ENCODE data around the gene OR13J1.

OR13J1 gene

DNA sequence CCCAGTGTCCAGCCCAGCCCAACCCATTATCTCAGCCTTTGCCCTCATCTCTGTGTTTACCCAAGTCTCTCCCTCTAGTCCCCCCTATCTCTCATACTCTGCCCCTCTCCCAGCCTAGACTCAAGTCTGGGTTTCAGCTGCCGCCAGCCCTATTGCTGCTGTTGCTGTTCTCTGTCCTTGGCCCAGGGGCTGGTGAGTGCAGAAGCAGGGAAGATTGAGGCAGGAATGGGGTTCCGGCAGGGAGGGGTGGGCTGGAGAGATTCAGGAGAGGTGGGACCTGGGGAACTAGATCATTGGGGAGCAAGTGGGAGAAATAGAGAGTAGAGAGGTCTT, 40.5 kb downstream of the OR13J1 start:
- no peak for DNase-seq

DNA sequence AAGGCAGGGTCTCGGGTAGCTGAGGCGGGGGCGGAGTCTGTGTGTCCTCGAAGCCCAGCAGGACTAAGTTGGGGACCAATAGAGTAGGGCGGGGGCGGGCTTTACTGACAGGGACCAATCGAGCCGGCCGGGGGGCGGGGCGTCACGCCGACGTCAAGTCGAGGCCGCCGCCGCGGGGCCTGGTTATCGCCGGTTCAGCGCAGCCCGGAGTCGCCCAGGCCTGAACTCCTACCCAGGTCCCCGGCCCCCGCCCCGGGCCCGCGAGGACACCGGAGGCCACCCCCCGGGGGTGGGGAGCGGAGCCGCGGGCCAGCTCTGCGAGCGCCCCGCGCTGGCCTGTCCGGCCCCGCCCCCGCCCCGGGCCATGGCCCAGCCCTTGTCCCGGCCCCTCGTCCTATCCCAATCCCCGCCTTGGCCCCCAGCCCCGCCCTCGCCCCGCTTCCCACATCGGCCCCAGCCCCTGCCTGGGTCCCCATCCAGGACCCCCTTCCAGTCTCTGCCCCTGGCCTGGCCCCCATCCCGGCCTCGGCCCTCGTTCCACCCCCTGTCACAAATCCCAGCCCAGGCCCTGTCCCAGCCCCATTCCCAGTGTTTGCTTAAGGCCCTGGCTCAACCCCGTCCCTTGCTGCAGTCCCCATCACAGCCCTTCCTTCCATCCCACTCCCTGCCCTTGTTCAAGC, 41.0 kb downstream of the OR13J1 start, which contains the start of gene TMEM8B:
Gene TMEM8B, plus strand, starts transcription at position 145 of the 680 bp plus-strand sequence. Its CDS starts 220 bp downstream, at position 365.
- peak; percentile 86 for DNase-seq

DNA sequence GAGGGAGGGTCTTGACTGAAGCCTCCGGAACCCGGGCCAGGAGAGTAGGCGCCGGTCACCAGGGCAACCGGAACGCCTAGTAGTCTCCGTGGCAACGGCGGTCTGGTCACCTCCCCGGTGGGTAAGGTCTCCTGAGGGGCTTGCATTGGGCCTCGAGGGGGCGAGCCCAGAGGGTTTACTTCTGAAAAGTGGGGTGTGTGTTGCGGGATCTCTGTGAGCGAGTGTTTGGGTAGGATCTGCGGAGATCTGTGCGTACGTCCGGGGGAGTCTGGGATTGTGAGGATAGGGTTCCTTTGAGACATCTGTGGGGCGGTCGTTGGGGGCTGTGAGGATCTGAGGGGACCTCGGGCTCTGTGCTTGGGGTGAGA, 41.5 kb downstream of the OR13J1 start, which contains the start of gene FAM221B:
Gene FAM221B, minus strand, starts transcription at position 17 of the 368 bp plus-strand sequence. CDS start 2,571 bp downstream, outside the sequence.
- peak in 1 of 2 experiments; percentile 40 for DNase-seq

DNA sequence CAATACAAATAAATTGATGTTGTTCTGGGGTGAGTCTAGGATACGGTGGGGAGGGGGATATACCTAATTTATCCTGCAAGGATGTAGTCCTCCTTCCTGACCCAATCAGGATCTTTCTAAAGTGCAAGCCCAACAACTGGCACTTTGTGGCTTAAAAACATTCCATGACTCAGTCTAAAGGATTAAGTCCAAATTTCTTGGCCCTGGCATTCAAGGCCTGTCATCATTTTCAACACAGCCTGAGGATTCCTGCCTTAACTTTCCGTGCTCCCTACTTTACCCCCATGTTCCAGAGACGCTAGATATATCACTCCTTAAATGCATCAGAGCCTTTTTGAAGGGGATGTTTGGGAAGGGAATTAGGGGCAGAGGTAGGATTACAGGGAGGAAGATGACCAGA, 42.7 kb downstream of the OR13J1 start:
- DNase-seq: no peak

DNA sequence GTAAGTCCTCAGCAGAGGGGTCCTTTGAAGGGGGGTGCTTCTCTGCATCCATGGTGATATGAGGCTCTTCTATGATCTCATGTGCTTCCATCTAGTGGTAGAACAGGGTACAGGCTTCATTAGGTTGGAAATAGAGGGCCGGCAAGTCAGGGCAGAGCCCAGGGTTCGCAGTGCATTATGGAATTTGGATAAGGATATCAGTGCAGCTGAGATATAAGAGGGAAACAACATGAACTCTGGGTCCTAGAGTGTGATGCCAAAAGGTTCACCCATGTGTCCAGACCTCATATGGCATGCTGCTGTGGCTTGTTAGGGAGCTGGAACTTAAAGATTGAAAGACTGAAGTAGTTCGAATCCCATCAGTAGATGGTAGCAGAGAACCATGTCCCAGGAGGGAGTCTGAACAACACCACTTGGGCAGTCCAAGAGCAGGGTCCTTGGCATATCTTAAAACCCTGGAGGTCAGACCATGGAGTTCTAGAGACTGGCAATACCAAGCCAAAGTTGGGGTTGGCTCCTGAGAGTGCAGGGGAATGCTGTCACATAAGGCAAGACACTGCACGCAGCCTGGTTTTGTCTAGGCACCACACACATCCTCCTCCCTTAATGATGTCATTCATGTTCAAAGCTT, 44.0 kb downstream of the OR13J1 start:
- DNase-seq: peak; percentile 33 to 61

DNA sequence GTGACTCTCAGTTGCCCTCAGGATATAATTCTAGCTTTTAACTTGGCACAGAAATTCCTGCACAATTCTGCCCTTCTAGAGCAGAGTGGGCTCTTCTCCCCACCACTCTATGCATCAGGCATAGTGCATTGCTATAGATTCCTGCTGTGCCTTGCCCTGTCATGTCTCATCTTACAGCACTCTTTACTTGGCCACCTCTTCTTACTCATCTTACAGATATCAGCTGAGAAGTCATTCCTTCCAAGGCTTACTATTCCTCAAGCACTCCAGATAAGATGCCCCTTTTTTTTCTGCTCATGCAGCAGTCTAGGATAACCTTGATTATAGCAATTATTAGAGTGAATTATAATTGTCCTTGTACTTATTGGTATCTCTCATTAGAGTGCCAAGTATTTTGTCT, 47.3 kb downstream of the OR13J1 start:
- no peak for DNase-seq

DNA sequence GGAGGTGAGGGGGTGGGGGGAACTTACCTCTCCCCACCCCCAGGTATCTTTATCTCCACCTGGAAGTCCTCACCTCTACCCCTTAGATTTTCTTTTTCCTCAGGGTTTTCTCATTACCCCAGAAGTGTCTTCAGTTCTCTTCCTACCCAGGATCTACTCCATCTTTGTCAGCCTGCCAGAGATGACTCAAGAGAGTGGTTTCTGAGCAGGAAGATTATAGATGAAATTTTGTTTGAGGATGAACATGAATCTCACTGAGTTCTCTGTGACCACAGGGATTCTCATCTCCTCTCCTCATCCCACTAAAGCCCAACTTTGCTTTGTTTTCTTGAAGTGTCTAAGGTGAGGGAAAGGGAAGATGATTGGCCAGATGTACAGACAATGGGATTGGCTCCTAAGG, 50.1 kb downstream of the OR13J1 start:
- no peak for DNase-seq

All from NCI-H524 (cell line).